NCI-H82 (cell line): ENCODE data around the gene PICK1.

Experiments
- DNase-seq: peaks from one replicate; lab custom pipeline; 2025; lab: John Stamatoyannopoulos, UW

Gene PICK1

GRCh38 chr22:38049812-38050619 lies 7.2 kb upstream of the PICK1 start:
- DNase-seq, result no peak

GRCh38 chr22:38050720-38051119 lies 6.5 kb upstream of the PICK1 start:
- DNase-seq, result no peak

GRCh38 chr22:38051261-38051660 lies 5.9 kb upstream of the PICK1 start:
- no peak for DNase-seq

- peak; percentile 91 for DNase-seq
These were observed 5.0 kb upstream of the PICK1 start for GRCh38 chr22:38051900-38052862.

- no peak for DNase-seq
These were observed 5.6 kb downstream of the PICK1 start for GRCh38 chr22:38062791-38063190.

- DNase-seq, result no peak
These were observed 8.3 kb downstream of the PICK1 start for GRCh38 chr22:38065539-38065938.

- no peak for DNase-seq
These were observed 9.3 kb downstream of the PICK1 start for GRCh38 chr22:38066381-38067027.

GRCh38 chr22:38067028-38067415 lies 9.8 kb downstream of the PICK1 start:
- no peak for DNase-seq

- no peak for DNase-seq
These were observed 10.7 kb downstream of the PICK1 start for GRCh38 chr22:38067761-38068360.

- DNase-seq, result no peak
These were observed 11.6 kb downstream of the PICK1 start for GRCh38 chr22:38068641-38069371.

- peak; percentile 83 for DNase-seq
These were observed 12.4 kb downstream of the PICK1 start for GRCh38 chr22:38069372-38070249.

GRCh38 chr22:38070250-38070921 lies 13.2 kb downstream of the PICK1 start:
- peak; percentile 45 for DNase-seq

- DNase-seq, result no peak
These were observed 14.5 kb downstream of the PICK1 start for GRCh38 chr22:38071421-38072321.

GRCh38 chr22:38072322-38073149 lies 15.3 kb downstream of the PICK1 start:
- DNase-seq, result no peak

GRCh38 chr22:38073150-38074130 lies 16.2 kb downstream of the PICK1 start:
- DNase-seq, result no peak
